ENCODE data around the gene CTNNBIP1.
"Not testable (repeated sequence)": the region's sequence is repeated elsewhere in the genome, so short reads cannot be mapped to it uniquely, and the experiment has no call there.

Gene CTNNBIP1

DNA sequence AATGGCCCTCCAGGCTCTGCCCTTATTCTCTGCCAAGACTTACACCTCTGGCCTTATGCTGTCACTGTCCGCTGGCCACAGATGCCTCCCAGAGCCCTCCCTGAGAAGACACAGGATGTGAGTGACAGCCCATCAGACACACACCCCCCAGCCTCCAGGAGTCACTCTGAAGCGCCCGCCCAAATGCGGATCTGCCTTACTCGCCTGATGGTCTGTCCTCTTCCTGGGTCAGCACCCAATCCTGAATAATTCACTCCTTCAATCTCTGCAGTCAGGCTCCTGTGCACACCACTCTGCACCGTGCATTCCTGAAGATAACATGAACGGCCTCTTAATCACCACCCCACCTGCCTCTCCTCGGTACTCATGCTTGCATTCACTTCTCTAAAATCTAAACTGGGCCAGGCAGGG, 101.0 kb downstream of the CTNNBIP1 start:
- DNase-seq (ENCODE audit: extremely low read depth in 1 of 2, low read depth in 1 of 2) = no peak

DNA sequence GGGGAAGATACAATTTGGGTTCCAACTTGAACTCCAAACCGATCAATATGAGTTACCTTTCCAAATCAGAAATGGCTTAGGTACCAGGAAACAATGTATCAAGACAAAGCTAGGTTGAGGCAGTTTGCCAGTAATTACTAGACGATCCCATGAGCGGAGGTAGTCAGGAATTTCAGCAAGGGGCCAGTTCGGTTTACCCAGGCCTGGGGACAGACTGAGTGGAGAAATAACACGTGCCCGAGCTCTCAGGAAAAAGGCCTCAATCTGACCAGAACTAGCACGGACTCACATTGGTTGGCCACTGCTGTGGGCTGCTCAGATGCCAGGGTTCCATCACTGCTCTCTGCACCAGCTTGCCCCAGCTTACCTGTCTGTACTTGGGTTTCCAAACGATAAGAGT, 101.6 kb downstream of the CTNNBIP1 start:
- DNase-seq (ENCODE audit: extremely low read depth in 1 of 2, low read depth in 1 of 2) = no peak

- no peak for DNase-seq (ENCODE audit: extremely low read depth in 1 of 2, low read depth in 1 of 2)
Observed at GRCh38 chr1:9807541-9807940, 102.5 kb downstream of the CTNNBIP1 start.

DNA sequence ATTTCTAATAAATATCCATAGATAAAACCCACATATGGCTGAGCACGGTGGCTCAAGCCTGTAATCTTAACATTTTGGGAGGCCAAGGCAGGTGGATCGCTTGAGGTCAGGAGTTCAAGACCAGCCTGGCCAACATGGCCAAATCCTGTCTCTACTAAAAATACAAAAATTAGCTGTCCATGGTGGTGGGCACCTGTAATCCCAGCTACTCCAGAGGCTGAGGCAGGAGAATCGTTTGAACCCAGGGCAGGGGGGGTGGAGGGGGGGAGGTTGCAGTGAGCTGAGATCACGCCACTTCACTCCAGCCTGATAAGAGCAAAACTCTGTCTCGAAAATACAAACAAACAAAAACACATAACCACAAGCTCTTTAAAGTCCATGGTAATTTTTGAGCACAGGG, 104.1 kb downstream of the CTNNBIP1 start:
- DNase-seq (ENCODE audit: extremely low read depth in 1 of 2, low read depth in 1 of 2) = not testable (repeated sequence)

- no peak for DNase-seq (ENCODE audit: extremely low read depth in 1 of 2, low read depth in 1 of 2)
Observed at GRCh38 chr1:9805006-9805508, 105.0 kb downstream of the CTNNBIP1 start.

- not testable (repeated sequence) for DNase-seq (ENCODE audit: extremely low read depth in 1 of 2, low read depth in 1 of 2)
Observed at GRCh38 chr1:9803003-9803918, 106.8 kb downstream of the CTNNBIP1 start.

DNA sequence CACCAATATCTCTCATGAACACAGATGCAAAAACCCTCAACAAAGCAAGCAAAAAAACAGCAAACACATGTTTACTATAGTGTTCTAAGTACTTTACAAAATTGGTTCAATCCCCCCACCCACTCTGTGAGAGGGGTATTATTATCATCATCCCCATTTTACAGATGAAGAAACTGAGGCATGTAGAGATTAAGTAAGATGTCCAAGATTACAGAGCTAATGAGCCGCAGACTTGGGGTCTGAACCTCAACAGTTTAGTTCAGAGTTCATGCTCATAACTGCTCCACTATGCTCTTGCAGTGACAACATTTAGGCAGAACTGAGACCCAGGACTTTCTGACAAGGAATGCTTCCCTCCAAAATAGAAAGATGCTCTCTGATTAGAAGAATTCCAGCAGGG, 108.2 kb downstream of the CTNNBIP1 start:
- DNase-seq (ENCODE audit: extremely low read depth in 1 of 2, low read depth in 1 of 2) = no peak

Data from activated CD8-positive, alpha-beta memory T cell treated with anti-CD3 and anti-CD28 coated beads for 1 hour (primary cell).